Measurements from ENCODE around the gene NINL.

- no peak for TF ChIP-seq CTCF (IDR thresholded peaks at IDR 0.05)
- no peak for TF ChIP-seq POLR2A (IDR thresholded peaks at IDR 0.05)
- TF ChIP-seq POLR2AphosphoS5 (IDR thresholded peaks at IDR 0.05): no peak
- TF ChIP-seq EP300 (IDR thresholded peaks at IDR 0.05; ENCODE audit: low read depth): no peak
Observed at GRCh38 chr20:25632940-25633790, 47.8 kb upstream of the NINL start.
